ENCODE measurements around the gene NT5DC3. TPM values are rescaled to one million over a fixed set of nuclear protein-coding genes. Genes with fewer than 3 reads are reported as not detected.

The NT5DC3 gene
- total RNA-seq, 1 donor from 2014 or later, result 6.6 TPM

GRCh38 chr12:103854372-103854973 is 13.4 kb upstream of the NT5DC3 start:
- no peak for TF ChIP-seq CTCF (IDR thresholded peaks at IDR 0.05; ENCODE audit: insufficient read depth, low read length, severe bottlenecking)
- Histone ChIP-seq H3K36me3 (ENCODE audit: control insufficient read depth, insufficient read depth, low read length) (no peaks in the 10 kb centered on the region), H3K4me3 (ENCODE audit: low read depth, low read length) (no peak overlapping the region), H3K27me3 (ENCODE audit: control insufficient read depth, insufficient read depth, low read length) (no peaks in the 10 kb centered on the region)
- FAIRE-seq, result no peak
- no peak for DNase-seq (ENCODE audit: low read depth)

GRCh38 chr12:103852498-103852997 is 11.5 kb upstream of the NT5DC3 start:
- H3K36me3 ChIP-seq (ENCODE audit: control insufficient read depth, insufficient read depth, low read length), result no peaks in the 10 kb centered on the region
- no peak overlapping the region for H3K4me3 ChIP-seq (ENCODE audit: low read depth, low read length)
- FAIRE-seq (peak; percentile 13), DNase-seq (ENCODE audit: low read depth) (peak; percentile 78)
- TF ChIP-seq CTCF (IDR thresholded peaks at IDR 0.05; ENCODE audit: insufficient read depth, low read length, severe bottlenecking), result no peak
- H3K27me3 ChIP-seq (ENCODE audit: control insufficient read depth, insufficient read depth, low read length), result no peaks in the 10 kb centered on the region

GRCh38 chr12:103851127-103851526 is 10.1 kb upstream of the NT5DC3 start:
- FAIRE-seq (no peak), DNase-seq (ENCODE audit: low read depth) (no peak)
- TF ChIP-seq CTCF (IDR thresholded peaks at IDR 0.05; ENCODE audit: insufficient read depth, low read length, severe bottlenecking), result no peak
- Histone ChIP-seq H3K36me3 (ENCODE audit: control insufficient read depth, insufficient read depth, low read length) (no peaks in the 10 kb centered on the region), H3K27me3 (ENCODE audit: control insufficient read depth, insufficient read depth, low read length) (no peaks in the 10 kb centered on the region), H3K4me3 (ENCODE audit: low read depth, low read length) (no peak overlapping the region)

GRCh38 chr12:103850429-103850828 is 9.4 kb upstream of the NT5DC3 start:
- DNase-seq (ENCODE audit: low read depth) (no peak), FAIRE-seq (no peak)
- H3K27me3 ChIP-seq (ENCODE audit: control insufficient read depth, insufficient read depth, low read length), result no peaks in the 10 kb centered on the region
- H3K36me3 ChIP-seq (ENCODE audit: control insufficient read depth, insufficient read depth, low read length), result no peaks in the 10 kb centered on the region
- no peak overlapping the region for H3K4me3 ChIP-seq (ENCODE audit: low read depth, low read length)
- no peak for TF ChIP-seq CTCF (IDR thresholded peaks at IDR 0.05; ENCODE audit: insufficient read depth, low read length, severe bottlenecking)

GRCh38 chr12:103848917-103849491 is 8.0 kb upstream of the NT5DC3 start:
- no peak for DNase-seq (ENCODE audit: low read depth)
- no peak for TF ChIP-seq CTCF (IDR thresholded peaks at IDR 0.05; ENCODE audit: insufficient read depth, low read length, severe bottlenecking)
- Histone ChIP-seq H3K4me3 (ENCODE audit: low read depth, low read length) (no peak overlapping the region), H3K27me3 (ENCODE audit: control insufficient read depth, insufficient read depth, low read length) (no peaks in the 10 kb centered on the region), H3K36me3 (ENCODE audit: control insufficient read depth, insufficient read depth, low read length) (no peaks in the 10 kb centered on the region)
- FAIRE-seq, result peak; percentile 70
